HG02870 (cell line): ENCODE results near the gene CREB3L2.
"Not testable (repeated sequence)": the region's sequence is repeated elsewhere in the genome, so short reads cannot be mapped to it uniquely, and the experiment has no call there.

Experiments
- ATAC-seq: cut with Tn5 transposase; IDR thresholded peaks from one replicate; pipeline ENCODE4 v1.9.1; 2021; ENCODE audit warnings: mild to moderate bottlenecking, moderate library complexity; ENCODE audit not compliant: unreplicated experiment

CREB3L2 gene

DNA sequence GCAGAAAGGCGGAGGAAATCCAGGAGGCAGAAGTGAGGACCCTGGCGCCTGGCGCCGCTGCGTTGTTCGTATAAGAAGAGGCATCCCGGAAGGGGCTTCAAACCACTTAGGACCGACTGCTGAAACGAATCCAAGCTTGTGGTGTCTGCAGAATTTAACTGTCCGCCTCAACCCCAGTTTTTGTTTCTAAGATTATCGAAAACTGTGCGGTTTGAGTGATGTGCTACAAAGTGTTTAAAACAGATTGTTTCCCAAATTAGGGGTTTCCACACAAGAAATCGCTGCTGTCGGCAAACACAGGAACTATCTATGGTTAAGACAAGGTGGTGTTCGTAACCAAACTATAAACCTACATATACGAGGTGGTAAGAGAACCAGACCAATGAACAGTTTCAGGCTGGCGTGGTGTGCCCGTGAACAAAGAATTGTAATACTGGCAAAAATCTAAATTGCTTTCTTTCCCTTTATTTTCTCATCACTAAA, 154.3 kb downstream of the CREB3L2 start:
- ATAC-seq: no peak

DNA sequence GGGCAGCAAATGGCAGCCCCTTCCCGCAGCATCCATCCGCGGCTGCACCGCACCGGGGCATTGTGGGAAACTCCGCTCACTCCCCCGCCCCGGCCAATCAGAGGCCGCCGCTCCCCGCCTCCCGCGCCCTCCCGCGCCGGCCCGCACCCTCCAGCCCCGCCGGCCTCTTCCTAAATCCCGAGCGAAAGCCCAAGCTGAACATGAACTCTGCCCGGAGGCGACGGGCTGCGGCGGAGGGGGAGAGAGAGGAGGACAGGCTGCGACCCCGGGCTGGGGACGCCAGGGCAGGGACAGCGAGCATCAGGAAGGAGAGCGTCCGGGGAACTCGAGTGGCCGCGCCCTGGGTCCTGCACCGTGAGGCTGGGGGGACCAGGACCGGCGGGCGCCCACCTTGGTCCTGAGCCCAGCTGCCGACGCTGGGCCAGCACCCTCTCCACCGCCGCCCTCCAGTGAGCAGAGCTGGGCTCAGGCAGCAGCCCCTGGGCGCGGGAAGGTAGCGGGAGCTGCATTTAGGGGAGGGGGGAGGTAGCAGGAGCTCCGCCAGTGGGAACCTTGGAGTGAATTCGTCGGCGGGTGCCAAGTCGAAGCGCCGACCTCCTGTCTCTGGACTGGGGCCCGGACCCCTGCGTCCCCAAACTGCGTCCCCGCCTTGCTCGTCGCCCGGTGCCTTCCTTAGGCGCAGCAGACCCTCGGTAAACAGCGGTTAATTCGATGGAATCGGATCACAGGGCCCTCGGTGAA, 154.9 kb downstream of the CREB3L2 start, which contains the start of gene DGKI:
Gene DGKI, minus strand, starts transcription at position 148 of the 741 bp plus-strand sequence.
- peak; percentile 50 for ATAC-seq

DNA sequence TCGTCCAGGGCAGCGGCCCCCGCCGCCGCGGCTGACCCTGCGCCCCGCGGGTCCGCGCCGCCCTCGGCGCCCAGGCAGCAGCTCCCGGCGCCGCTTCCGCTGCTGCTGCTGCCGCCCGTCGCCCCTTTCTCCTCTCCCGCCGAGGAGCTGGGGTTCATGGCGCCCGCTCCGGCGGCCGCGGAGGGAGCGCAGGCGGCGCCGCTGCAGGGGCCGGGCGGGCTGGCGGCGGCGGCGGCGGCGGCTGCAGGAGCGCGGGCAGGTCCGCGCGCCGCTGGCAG, 155.4 kb downstream of the CREB3L2 start:
- ATAC-seq: peak; percentile 31

DNA sequence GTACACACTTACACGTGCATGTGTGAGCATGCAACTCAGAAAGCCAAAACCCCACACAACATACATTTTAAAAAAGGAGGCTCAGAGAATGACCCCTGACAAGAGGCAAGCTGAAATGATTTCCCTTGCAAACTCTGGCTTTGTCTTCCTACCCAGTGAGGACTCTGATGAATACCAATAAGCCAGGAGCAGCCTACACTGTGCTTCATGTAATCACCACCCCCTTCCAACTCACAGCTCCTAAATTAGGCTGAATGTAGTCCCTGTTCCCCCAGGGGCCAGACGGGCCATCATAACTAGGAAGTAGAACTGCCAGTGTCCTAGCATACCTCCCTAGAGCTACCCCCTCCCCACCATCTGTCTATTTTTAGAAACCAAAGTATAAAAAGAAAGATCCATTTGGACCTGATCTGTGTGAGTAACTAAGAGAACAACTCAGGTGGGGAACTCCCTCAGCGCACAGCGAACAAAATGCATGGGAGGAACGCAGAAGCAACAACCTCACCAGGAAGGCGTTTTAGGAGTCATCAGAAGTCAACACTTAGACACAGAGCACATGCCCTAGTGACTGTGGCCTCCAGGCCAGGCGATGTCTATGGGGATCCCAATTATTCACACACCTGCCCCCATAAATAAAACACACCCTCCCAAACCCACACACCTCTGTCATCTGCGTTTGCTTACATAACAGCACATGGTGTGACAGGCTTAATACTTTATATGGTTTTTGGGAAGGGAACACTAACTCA, 157.0 kb downstream of the CREB3L2 start:
- ATAC-seq: no peak

DNA sequence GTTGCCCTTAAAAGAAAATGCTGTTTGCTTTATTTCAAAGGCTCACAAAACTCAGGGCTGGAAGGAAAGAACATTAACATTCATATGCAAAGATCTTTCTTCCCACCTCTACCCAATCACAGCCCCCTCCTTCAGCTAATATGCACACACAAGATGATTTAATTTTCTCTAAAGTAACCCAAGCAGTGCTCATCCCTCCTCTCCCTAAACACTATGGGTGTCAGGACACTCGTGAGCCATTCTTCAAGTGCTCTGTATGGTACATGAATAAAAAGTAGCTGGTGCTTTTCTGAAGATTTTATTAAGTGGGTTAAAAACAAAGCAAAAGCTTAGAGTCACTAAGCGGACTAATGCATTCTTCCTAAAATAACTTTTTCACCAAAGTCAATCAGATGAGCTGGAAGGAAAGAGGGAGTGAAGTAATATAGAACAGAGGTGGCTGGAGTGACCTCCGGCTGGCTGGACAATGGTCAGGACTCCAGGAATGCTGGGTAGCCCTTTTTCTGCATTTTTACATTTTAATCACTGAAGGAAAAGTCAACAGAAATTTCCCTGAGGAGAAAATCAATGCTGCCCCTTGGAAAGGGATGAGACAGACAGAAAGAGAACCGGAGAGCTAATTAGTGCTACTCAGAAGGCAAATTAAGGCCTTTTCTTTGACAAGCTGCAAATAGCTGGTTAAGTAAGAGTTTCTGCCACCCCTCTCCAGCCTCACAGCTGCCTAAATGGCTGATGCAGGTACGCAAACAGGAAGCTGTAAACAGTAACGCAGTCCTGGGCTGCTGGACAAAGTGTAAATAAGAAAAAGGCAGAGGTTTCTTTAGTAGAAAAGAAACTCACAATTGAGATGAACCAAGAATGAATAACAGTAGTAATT, 161.7 kb downstream of the CREB3L2 start:
- no peak for ATAC-seq

DNA sequence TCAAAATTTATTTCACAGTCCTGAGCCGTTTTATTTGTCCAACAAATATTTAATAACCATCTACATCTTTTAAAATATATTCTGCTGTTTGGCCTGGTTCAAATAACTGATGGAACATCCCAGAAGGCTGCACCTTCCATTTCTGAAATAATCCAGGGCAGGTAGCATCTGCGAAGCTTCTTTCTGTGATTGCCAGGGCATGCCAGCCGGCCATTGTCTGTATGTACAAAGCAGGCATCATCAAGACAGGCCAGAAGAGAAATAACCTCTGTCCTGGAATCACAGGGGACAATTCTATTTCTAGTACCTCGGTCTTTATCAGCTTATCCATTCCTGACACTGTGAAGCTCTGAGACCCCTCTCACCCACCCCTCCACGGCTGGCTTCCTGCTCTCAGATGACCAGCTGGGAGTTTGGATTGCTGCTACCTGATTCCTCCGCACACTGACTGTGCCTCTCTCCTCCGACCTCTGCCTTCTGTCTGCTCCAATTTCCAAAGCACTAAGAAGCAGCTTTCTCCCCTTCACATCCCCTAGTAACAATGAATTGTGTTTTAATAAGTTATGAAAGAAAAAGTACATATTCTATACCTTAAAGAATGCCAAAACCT, 163.1 kb downstream of the CREB3L2 start:
- ATAC-seq: no peak

DNA sequence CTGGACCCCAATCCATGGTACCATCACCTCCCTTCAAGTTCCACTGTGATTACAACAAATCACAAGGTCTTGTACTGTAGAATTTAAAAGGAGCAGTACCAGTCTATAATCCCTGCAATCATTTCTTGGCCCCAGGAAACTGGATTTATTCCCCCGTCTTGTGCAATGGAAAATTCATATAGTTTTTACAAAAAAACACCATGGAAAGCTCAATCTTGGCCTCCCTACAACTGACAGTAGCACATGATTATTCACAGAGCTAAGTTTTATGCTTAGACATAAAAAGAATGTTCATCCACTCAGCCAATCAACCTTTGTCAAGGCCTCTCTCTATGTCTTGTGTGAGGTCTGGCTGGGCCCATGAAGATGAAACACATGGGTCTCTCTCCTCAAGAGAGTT, 165.3 kb downstream of the CREB3L2 start:
- ATAC-seq: no peak

DNA sequence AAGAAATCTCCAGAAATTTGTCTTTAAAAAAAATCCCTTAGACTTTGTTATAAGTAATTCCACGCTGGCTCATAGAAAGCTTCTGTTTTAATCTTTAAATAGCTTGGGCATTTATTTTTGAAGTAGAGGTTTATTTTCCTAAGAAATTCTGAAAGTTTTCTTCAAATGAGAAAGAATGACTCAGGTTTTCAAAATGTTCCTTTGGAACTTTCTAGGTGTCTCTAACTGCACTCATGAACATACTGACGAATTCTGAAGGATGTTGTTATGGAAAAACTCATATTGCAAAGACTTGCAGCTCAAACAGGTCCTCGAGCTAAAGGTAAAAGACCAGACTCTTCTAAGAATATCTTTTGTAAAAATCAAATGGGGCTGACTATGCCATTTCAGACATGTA, 165.8 kb downstream of the CREB3L2 start:
- no peak for ATAC-seq

DNA sequence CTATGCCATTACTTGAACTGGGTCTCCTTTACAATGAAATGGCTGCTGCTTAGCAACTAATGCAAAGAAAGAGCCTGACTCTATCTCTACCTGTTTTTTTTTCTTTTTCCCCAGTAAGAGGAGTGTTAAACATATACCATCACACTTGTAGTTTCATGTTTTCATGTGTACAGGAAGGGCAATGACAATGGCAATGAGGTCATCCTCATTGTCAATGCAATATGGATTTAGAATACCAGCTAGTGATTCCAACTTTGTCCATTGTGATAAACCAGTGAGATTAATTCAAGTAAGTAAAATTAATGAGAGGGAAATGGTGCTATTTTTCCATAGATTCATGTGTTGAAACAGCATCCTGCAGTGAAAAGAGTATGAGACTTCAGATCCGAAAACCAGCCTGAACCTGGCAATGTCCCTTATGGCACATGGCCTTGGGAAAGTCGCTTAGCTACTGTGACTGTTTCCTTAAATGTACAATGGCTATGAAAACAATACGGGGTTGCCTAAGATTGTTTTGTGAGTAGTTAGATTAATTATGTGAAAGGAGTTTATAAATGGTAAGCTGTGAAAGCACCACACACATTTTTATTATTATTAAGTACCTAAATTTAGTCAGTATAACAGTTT, 166.3 kb downstream of the CREB3L2 start:
- ATAC-seq: no peak

DNA sequence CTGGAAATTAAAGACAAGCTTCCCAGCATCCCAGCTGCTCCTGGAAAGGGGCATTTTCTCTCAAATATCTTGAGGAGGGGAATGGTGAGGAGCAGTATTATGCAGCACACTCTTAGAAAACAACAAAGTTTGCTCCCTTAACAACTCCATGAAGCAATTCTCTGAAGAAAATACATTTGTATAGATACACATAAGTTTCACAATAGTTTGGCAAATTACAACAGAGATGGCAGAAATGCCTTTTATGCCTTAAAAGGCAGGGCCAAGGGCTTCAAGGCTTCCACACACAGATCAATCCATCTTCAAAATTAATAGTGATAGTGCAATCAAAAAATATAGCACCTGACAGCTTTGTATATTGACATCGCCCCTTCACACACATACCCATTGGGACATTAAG, 167.3 kb downstream of the CREB3L2 start:
- no peak for ATAC-seq

DNA sequence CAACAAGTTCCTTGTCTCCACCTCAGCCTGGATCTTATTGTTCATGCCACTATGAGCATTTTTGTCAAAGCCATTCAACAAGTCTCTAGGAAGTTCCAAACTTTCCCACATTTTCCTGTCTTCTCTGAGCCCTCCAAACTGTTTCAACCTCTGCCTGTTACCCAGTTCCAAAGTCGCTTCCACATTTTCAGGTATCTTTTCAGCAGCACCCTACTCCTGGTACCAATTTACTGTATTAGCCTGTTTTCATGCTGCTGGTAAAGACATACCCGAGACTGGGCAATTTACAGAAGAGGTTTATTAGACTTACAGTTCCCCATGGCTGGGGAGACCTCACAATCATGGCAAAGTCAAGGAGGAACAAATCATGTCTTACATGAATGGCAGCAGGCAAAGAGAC, 168.9 kb downstream of the CREB3L2 start:
- not testable (repeated sequence) for ATAC-seq

DNA sequence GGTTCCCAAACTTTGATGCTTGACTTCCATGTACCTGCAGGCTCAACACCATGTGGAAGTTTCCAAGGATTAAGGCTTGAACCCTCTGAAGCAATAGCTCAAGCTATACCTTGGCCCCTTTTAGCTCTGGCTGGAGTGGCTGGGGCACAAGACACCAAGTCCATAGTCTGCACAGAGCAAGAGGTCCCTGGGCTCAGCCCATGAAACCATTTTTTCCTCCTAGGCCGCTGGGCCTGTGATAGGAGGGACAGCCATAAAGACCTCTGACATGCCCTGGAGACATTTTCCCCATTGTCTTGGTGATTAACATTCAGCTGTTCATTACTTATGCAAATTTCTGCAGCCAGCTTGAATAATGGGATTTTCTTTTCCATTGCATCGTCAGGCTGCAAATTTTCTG, 169.5 kb downstream of the CREB3L2 start:
- ATAC-seq: no peak

DNA sequence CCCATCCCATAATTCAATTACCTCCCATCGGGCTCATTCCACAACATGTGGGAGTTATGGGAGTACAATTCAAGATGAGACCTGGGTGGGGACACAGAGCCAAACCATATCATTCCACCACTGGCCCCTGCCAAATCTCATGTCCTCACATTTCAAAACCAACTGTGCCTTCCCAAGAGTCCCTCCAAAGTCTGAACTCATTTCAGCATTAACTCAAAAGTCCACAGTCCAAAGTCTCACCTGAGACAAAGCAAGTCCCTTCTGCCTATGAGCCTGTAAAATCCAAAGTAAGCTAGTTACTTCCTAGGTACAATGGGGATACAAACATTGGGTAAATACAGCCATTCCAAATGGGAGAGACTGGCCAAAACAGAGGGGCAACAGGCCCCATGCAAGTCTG, 170.3 kb downstream of the CREB3L2 start:
- ATAC-seq: not testable (repeated sequence)

DNA sequence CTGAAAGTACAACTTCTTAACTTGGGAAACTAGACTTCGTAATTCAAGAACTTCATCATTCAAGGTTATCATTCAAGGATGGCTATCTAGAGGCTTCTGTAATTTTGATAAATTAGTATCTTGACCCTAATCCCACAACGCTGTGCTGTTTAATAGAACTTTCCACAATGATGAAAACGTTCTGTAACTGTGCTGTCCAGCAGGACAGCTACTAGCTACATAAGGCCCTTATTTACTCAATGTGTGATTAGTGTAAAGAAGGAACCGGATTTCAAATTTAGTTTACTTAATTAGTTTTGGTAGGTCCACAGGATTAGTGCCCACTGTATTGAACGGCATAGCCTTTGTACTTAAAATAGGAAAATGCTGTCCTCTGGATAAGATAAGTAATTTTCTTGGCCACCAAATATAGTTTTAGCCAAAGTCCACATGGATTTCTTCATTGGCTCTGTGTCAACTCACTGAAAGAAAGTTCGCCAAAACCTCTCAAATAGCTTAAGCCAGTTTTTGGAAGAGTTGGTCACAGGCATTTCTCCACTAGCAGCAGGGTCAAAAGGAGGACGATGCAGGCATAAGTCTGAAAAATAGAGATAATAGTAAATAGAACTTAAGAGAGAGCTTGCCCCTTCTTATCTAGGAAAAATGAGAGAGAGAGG, 172.4 kb downstream of the CREB3L2 start:
- no peak for ATAC-seq

DNA sequence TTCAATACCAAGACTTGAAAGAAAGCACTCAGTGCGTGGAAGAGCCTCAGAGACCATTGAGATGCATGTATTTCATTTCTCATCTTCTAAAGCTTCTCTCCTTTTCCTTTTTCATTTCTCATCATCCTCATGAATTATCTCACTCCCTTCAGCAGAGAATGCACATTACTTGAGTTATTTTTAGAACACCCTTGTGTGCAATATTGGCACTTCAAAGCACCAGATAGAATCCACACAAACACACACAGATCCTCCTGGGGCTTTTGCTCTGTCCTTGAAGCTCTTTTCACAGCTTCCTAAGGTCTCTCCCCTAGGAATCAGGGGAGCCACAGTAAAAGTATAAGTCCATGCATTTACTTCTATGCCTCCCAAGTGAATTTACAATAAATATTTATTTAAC, 173.4 kb downstream of the CREB3L2 start:
- ATAC-seq: no peak

DNA sequence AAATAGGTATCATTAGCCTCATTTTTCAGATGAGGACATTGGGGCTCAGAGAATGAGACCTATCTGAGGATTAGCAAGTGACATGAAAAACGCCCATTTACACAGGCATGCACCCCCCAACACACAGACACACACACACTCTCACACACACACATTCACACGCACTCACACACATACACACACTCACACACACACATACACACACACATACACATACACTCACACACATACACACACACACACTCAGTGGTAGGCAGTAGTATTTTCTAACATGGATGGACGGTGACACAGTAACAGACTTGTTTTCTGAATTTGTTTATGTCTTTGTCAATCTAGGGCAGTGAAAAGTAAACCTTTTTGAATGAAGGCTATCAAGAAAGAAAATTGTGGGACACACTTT, 176.4 kb downstream of the CREB3L2 start:
- no peak for ATAC-seq
